Measurements from ENCODE around the gene PDCD11. TPM values are rescaled to one million over a fixed set of nuclear protein-coding genes. Genes with fewer than 3 reads are reported as not detected.

The PDCD11 gene
- total and polyA plus RNA-seq, 5 donors from 2014 or later, result 7.1 to 26.9 (median 9.5) TPM

DNA sequence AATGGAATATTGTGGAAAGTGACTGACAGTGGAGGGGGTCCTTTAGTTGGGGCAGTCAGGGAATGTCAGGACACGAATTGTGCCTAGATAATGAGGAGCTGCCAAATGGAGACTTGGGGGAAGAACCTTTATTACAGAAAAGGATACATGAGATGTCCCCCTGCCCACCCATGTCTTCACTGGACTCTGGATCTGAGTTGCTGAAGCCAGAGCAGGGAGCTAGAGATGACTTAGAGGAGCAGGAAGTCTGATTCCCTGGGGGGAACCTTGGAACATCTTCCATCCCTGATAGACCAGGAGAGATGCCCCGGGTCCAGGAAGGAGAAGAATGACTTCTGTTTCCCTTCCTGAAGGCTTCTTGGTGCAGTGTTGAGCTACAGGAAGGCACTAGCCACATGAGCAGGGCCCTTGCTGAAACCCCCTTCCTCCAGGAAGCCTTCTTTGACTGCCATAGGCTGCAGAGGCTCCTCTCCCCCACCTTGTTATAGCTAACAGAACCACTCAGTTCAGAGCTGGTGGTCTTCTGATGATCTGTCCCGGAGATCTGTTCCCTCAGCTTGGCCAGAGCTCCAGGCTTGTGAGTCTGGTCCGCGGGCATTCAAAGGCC is 96.3 kb downstream of the PDCD11 start:
- DNase-seq (no peak), ATAC-seq (ENCODE audit: low read depth in 2 of 2) (no peak)
- Histone ChIP-seq H3K36me3 (ENCODE audit: control insufficient read depth, insufficient read depth, low read length) (no peaks in the 10 kb centered on the region), H3K27me3 (ENCODE audit: control insufficient read depth, insufficient read depth, low read length) (peaks cover 21% of the 10 kb centered on the region), H3K4me3 (ENCODE audit: low read depth, low read length) (no peak overlapping the region), H3K27ac (ENCODE audit: insufficient read depth, low read length, poor library complexity, severe bottlenecking) (no peak overlapping the region), H3K4me1 (ENCODE audit: control insufficient read depth, insufficient read depth, low read length, poor library complexity, severe bottlenecking) (peaks cover 17% of the 10 kb centered on the region), H3K9me3 (ENCODE audit: control insufficient read depth in 2 of 2, low read length in 2 of 2) (no peaks in the 10 kb centered on the region)
- Mint-ChIP-seq H3K4me1 (peaks cover 0 to 39% (median 7%) of the 10 kb centered on the region in 4 donors), H3K27ac (peak overlapping the region in 1 of 3 donors; percentile 32), H3K9me3 (peaks cover 0 to 2% (median 0%) of the 10 kb centered on the region in 7 donors), H3K4me3 (peak overlapping the region; percentile 5 to 88 (median 83)), H3K27me3 (peaks cover 44% of the 10 kb centered on the region), H3K36me3 (no peaks in the 10 kb centered on the region)

DNA sequence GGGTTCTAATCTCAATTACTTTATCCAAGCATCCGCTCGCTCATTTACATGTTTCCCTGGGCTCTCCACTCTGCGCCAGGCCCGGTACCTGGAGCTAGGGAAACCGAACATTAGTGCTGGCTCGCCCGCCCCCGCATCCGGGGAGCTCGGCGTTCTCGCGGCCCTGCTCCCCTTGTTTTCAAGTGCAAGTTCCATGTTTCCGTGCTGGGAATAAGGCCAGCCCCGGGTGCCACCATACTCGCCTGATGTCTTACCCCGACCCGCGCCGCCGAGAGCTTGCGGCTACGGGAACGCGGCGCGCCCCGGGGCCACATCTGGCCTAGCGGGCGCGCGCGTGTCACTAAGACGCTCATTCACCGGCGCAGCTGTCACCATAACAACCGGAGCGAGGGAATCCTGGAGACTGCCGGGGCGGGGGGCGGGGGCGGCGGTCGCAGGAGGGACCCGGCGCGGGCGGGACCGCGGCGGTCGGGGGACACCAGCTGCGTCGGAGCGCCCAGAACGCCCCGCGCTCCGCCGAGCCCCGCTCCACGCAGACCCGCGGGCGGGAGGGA is 97.0 kb downstream of the PDCD11 start, which contains the start of gene NEURL1:
Gene NEURL1, plus strand, starts transcription at position 344 of the 554 bp plus-strand sequence. CDS start 683 bp downstream, outside the sequence.
- Mint-ChIP-seq H3K4me1 (peaks cover 0 to 39% (median 7%) of the 10 kb centered on the region in 4 donors), H3K36me3 (no peaks in the 10 kb centered on the region), H3K27me3 (peaks cover 44% of the 10 kb centered on the region), H3K4me3 (peak within 1 kb of the TSS; percentile 5 to 88 (median 83)), H3K9me3 (peaks cover 0 to 2% (median 0%) of the 10 kb centered on the region in 7 donors), H3K27ac (peak within 1 kb of the TSS in 2 of 3 donors; percentile 32 to 62)
- DNase-seq (peak in 1 of 3 donors; percentile 40), ATAC-seq (ENCODE audit: low read depth in 2 of 2) (no peak)
- Histone ChIP-seq H3K4me1 (ENCODE audit: control insufficient read depth, insufficient read depth, low read length, poor library complexity, severe bottlenecking) (peaks cover 17% of the 10 kb centered on the region), H3K4me3 (ENCODE audit: low read depth, low read length) (no peak within 1 kb of the TSS), H3K27ac (ENCODE audit: insufficient read depth, low read length, poor library complexity, severe bottlenecking) (no peak within 1 kb of the TSS), H3K27me3 (ENCODE audit: control insufficient read depth, insufficient read depth, low read length) (peaks cover 22% of the 10 kb centered on the region), H3K36me3 (ENCODE audit: control insufficient read depth, insufficient read depth, low read length) (no peaks in the 10 kb centered on the region), H3K9me3 (ENCODE audit: control insufficient read depth in 2 of 2, low read length in 2 of 2) (no peaks in the 10 kb centered on the region)

DNA sequence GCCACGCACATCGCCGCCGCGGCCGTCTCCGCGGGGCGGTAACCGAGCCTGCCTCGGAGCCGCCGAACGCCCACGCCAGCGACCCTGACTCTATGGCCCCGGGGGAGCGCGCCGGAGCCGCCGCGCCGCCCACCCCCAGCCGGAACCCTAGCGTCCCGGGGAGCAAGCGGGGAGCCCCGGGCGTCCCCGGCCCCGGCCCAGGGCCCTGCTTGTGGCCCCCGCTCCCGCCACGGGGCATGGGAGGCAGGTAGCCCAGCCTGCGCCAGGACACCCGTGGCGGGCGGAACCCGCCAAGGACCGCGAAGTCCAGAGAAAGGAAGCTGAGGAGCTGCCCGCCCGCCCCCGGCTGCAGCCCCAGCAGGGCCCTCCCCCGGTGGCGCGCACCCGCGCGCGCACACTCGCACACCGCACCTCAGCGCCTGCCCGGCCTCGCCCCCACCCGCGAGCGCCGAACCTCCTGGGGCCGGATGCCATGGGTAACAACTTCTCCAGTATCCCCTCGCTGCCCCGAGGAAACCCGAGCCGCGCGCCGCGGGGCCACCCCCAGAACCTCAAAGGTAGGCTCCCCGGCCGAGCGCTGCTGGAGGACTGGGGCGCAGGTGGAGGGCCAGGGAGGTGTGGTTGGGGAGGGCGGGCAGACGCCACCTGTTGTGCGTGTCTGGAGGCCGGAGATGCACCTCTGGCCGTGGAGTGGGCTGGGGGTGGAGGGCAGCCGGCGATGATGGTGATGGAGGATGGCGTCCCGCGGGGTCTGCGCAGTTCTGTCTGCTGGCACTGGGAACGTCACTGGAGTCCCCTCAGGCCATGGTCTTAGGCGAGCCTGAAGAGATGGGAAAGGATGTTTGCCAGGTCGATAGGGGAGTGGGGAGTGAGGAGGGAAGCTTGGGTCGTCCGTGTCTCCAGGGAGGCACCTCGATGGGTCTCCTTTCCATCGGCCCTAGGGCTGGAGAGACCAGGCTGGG is 97.8 kb downstream of the PDCD11 start:
- ATAC-seq (ENCODE audit: low read depth in 2 of 2) (peak; percentile 29 to 37), DNase-seq (peak in 1 of 3 donors; percentile 41)
- no peaks in the 10 kb centered on the region for H3K36me3 ChIP-seq (ENCODE audit: control insufficient read depth, insufficient read depth, low read length)
- peaks cover 0 to 39% (median 7%) of the 10 kb centered on the region in 4 donors for H3K4me1 Mint-ChIP-seq
- no peak overlapping the region for H3K4me3 ChIP-seq (ENCODE audit: low read depth, low read length)
- no peaks in the 10 kb centered on the region for H3K9me3 ChIP-seq (ENCODE audit: control insufficient read depth in 2 of 2, low read length in 2 of 2)
- peaks cover 17% of the 10 kb centered on the region for H3K4me1 ChIP-seq (ENCODE audit: control insufficient read depth, insufficient read depth, low read length, poor library complexity, severe bottlenecking)
- H3K27me3 Mint-ChIP-seq, result peaks cover 44% of the 10 kb centered on the region
- peak overlapping the region in 3 of 4 donors; percentile 66 to 72 (median 68) for H3K4me3 Mint-ChIP-seq
- no peak overlapping the region for H3K27ac Mint-ChIP-seq
- peaks cover 22% of the 10 kb centered on the region for H3K27me3 ChIP-seq (ENCODE audit: control insufficient read depth, insufficient read depth, low read length)
- peaks cover 0 to 2% (median 0%) of the 10 kb centered on the region in 7 donors for H3K9me3 Mint-ChIP-seq
- no peak overlapping the region for H3K27ac ChIP-seq (ENCODE audit: insufficient read depth, low read length, poor library complexity, severe bottlenecking)
- H3K36me3 Mint-ChIP-seq, result no peaks in the 10 kb centered on the region

DNA sequence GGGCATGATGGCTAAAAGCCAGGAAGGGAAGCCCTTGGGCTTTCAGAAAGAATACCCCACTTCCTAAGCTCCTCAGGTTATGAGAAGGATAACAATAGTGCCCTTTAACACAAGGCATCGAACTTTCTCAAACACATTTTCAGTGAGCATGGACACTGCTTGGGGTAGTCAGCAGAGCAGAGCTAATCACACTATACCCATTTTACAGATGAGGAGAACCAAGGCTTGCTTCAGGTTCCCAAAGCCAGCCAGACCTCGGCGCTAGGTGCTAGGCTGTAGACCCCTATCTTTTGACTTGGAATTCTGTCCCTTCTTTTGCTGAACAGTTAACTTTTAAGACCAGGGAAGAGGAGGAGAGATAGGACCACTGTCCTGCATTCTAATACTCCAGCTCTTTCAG is 98.9 kb downstream of the PDCD11 start:
- Histone ChIP-seq H3K4me1 (ENCODE audit: control insufficient read depth, insufficient read depth, low read length, poor library complexity, severe bottlenecking) (peaks cover 17% of the 10 kb centered on the region), H3K27ac (ENCODE audit: insufficient read depth, low read length, poor library complexity, severe bottlenecking) (no peak overlapping the region), H3K4me3 (ENCODE audit: low read depth, low read length) (no peak overlapping the region), H3K9me3 (ENCODE audit: control insufficient read depth in 2 of 2, low read length in 2 of 2) (no peaks in the 10 kb centered on the region), H3K36me3 (ENCODE audit: control insufficient read depth, insufficient read depth, low read length) (no peaks in the 10 kb centered on the region), H3K27me3 (ENCODE audit: control insufficient read depth, insufficient read depth, low read length) (peaks cover 22% of the 10 kb centered on the region)
- ATAC-seq (ENCODE audit: low read depth in 2 of 2) (no peak), DNase-seq (no peak)
- peak overlapping the region in 3 of 4 donors; percentile 66 to 88 (median 68) for H3K4me3 Mint-ChIP-seq
- H3K36me3 Mint-ChIP-seq, result no peaks in the 10 kb centered on the region
- no peak overlapping the region for H3K27ac Mint-ChIP-seq
- H3K4me1 Mint-ChIP-seq, result peaks cover 0 to 35% (median 5%) of the 10 kb centered on the region in 4 donors
- H3K9me3 Mint-ChIP-seq, result peaks cover 0 to 2% (median 0%) of the 10 kb centered on the region in 7 donors
- H3K27me3 Mint-ChIP-seq, result peaks cover 55% of the 10 kb centered on the region

Other genes starting within 250 kb of the PDCD11 start
- gene NT5C2, start 203.4 kb upstream of the PDCD11 start, total RNA-seq, result 59.6 TPM
- 10 to 100 TPM; 52.4 to 58.6 (median 56.8) TPM for gene NT5C2, start 203.4 kb upstream of the PDCD11 start, polyA plus RNA-seq
- not detected for gene RPEL1, start 150.7 kb upstream of the PDCD11 start, total RNA-seq
- under 1 TPM in 1 of 4 donors, not detected in 3; 0.10 TPM for gene RPEL1, start 150.7 kb upstream of the PDCD11 start, polyA plus RNA-seq
- gene INA, start 119.5 kb upstream of the PDCD11 start, total RNA-seq, result not detected
- gene INA, start 119.5 kb upstream of the PDCD11 start, polyA plus RNA-seq, result not detected
- gene PCGF6, start 45.5 kb upstream of the PDCD11 start, total RNA-seq, result 6.7 TPM
- gene PCGF6, start 45.5 kb upstream of the PDCD11 start, polyA plus RNA-seq, result 10 to 100 TPM in 1 of 4 donors, 1 to 10 TPM in 3; 6.0 to 10.4 (median 9.1) TPM
- gene TAF5, start 28.6 kb upstream of the PDCD11 start, total RNA-seq, result 9.4 TPM
- gene TAF5, start 28.6 kb upstream of the PDCD11 start, polyA plus RNA-seq, result 1 to 10 TPM; 3.2 to 4.0 (median 3.7) TPM
- 152 TPM for gene ATP5MK, start 151 bp upstream of the PDCD11 start, total RNA-seq
- 100 to 1,000 TPM; 461 to 608 (median 526) TPM for gene ATP5MK, start 151 bp upstream of the PDCD11 start, polyA plus RNA-seq
- 26.1 TPM for gene CALHM2, start 55.7 kb downstream of the PDCD11 start, total RNA-seq
- 10 to 100 TPM; 33.5 to 72.4 (median 50.0) TPM for gene CALHM2, start 55.7 kb downstream of the PDCD11 start, polyA plus RNA-seq
- not detected for gene CALHM1, start 62.3 kb downstream of the PDCD11 start, total RNA-seq
- not detected for gene CALHM1, start 62.3 kb downstream of the PDCD11 start, polyA plus RNA-seq
- not detected for gene CALHM3, start 82.6 kb downstream of the PDCD11 start, total RNA-seq
- not detected for gene CALHM3, start 82.6 kb downstream of the PDCD11 start, polyA plus RNA-seq
- gene NEURL1, start 97.1 kb downstream of the PDCD11 start, total RNA-seq, result 1.1 TPM
- under 1 TPM; 0.29 to 0.87 (median 0.54) TPM for gene NEURL1, start 97.1 kb downstream of the PDCD11 start, polyA plus RNA-seq

All from CD4-positive, CD25-positive, alpha-beta regulatory T cell (primary cell).